CD14-positive monocyte (primary cell): ENCODE results near the gene SEPHS2. TPM values are rescaled to one million over a fixed set of nuclear protein-coding genes. Genes with fewer than 3 reads are reported as not detected.

ENCODE experiments used
- DNase-seq, 3 donors: peaks; one replicate each; pipeline ENCODE4 v3.0.0-alpha.2; 2011 to 2022
- H2AFZ ChIP-seq: 2 replicates; pipeline ENCODE4 v1.6.0; 2012; ENCODE audit warnings: mild to moderate bottlenecking, low read depth, low read length, inconsistent platforms; ENCODE audit not compliant: insufficient read depth, poor library complexity, severe bottlenecking
- H3K27ac ChIP-seq, 2 donors: 1 replicate in 1 of 2; 2 replicates in 1 of 2; pipeline ENCODE4 v1.5.1; 2012 to 2013; ENCODE audit warnings: low read length in 2 of 2, control low read depth in 1 of 2, inconsistent platforms in 1 of 2, low read depth in 1 of 2, mild to moderate bottlenecking in 1 of 2
- H3K27me3 ChIP-seq, 2 donors: one replicate each; pipeline versions ENCODE4 v1.6.0 to v1.6.1; 2011 to 2013; ENCODE audit warnings: low read length in 2 of 2; ENCODE audit not compliant: control insufficient read depth in 2 of 2, insufficient read depth in 2 of 2
- H3K36me3 ChIP-seq, 2 donors: replicated peaks in 1 of 2; 1 replicate in 1 of 2; 2 replicates in 1 of 2; pipeline versions ENCODE4 v1.5.1 to v1.6.1; 2012 to 2013; ENCODE audit warnings: low read length in 2 of 2, control low read depth in 1 of 2, inconsistent platforms in 1 of 2, mild to moderate bottlenecking in 1 of 2; ENCODE audit not compliant: insufficient read depth in 2 of 2, control insufficient read depth in 1 of 2
- H3K4me1 ChIP-seq, 2 donors: 1 replicate in 1 of 2; 2 replicates in 1 of 2; pipeline versions ENCODE4 v1.5.1 to v1.6.1; 2012 to 2013; ENCODE audit warnings: low read length in 2 of 2, control low read depth in 1 of 2, inconsistent platforms in 1 of 2, mild to moderate bottlenecking in 1 of 2, moderate library complexity in 1 of 2; ENCODE audit not compliant: insufficient read depth in 2 of 2, control insufficient read depth in 1 of 2
- H3K4me2 ChIP-seq: replicated peaks from 2 replicates; pipeline ENCODE3; 2012; ENCODE audit warnings: low read length, moderate library complexity, mild to moderate bottlenecking; ENCODE audit not compliant: poor library complexity, severe bottlenecking; ENCODE audit errors: extremely low read depth
- H3K4me3 ChIP-seq, 3 experiments: fragments of 200-600 bp in 1 of 3; sonication (generic) in 1 of 3; replicated peaks in 1 of 3; 1 replicate in 2 of 3; 2 replicates in 1 of 3; pipeline ENCODE4 v1.5.1; 2011 to 2013; ENCODE audit warnings: low read length in 3 of 3, mild to moderate bottlenecking in 3 of 3, control low read depth in 2 of 3, low read depth in 2 of 3, inconsistent platforms in 1 of 3, moderate library complexity in 1 of 3
- H3K79me2 ChIP-seq: 2 replicates; pipeline ENCODE4 v1.6.0; 2012; ENCODE audit warnings: mild to moderate bottlenecking, control low read depth, inconsistent platforms, low read length, moderate library complexity; ENCODE audit not compliant: insufficient read depth
- H3K9ac ChIP-seq: 2 replicates; pipeline ENCODE4 v1.6.0; 2017; ENCODE audit warnings: low read length, mild to moderate bottlenecking; ENCODE audit not compliant: insufficient read depth, poor library complexity, severe bottlenecking
- H3K9me3 ChIP-seq, 2 donors: replicated peaks in 1 of 2; 1 replicate in 1 of 2; 2 replicates in 1 of 2; pipeline versions ENCODE4 v1.5.1 to v1.6.1; 2012 to 2013; ENCODE audit warnings: low read length in 2 of 2, control low read depth in 1 of 2; ENCODE audit not compliant: control insufficient read depth in 1 of 2, insufficient read depth in 1 of 2
- H4K20me1 ChIP-seq: 2 replicates; pipeline ENCODE4 v1.6.0; 2012; ENCODE audit warnings: mild to moderate bottlenecking, low read length, control low read depth, moderate library complexity; ENCODE audit not compliant: insufficient read depth
- H3K27ac Mint-ChIP-seq, 7 donors: one replicate each; pipeline ENCODE4 v1.8.0; 2020; ENCODE audit warnings: mild to moderate bottlenecking in 7 of 7, mixed read lengths in 7 of 7, moderate library complexity in 6 of 7, inconsistent platforms in 2 of 7
- H3K27me3 Mint-ChIP-seq, 3 donors: one replicate each; pipeline ENCODE4 v1.8.0; 2021 to 2022; ENCODE audit warnings: low read depth in 3 of 3, mild to moderate bottlenecking in 3 of 3, mixed read lengths in 3 of 3, moderate library complexity in 3 of 3, inconsistent platforms in 1 of 3
- H3K36me3 Mint-ChIP-seq, 2 donors: one replicate each; pipeline ENCODE4 v1.8.0; 2020; ENCODE audit warnings: mixed read lengths in 2 of 2, inconsistent platforms in 1 of 2, mild to moderate bottlenecking in 1 of 2
- H3K4me1 Mint-ChIP-seq: one replicate; pipeline ENCODE4 v1.8.0; 2020; ENCODE audit warnings: mild to moderate bottlenecking, mixed read lengths
- H3K4me3 Mint-ChIP-seq, 2 donors: one replicate each; pipeline ENCODE4 v1.8.0; 2020; ENCODE audit warnings: mild to moderate bottlenecking in 2 of 2, mixed read lengths in 2 of 2, moderate library complexity in 1 of 2
- H3K9me3 Mint-ChIP-seq, 7 donors: one replicate each; pipeline ENCODE4 v1.8.0; 2020 to 2022; ENCODE audit warnings: mixed read lengths in 7 of 7, mild to moderate bottlenecking in 6 of 7, moderate library complexity in 6 of 7, inconsistent platforms in 2 of 7
- WGBS: methylation state at CpG from one replicate; pipeline ENCODE4 v1.1.5; 2013; ENCODE audit warnings: missing lambda C conversion rate; ENCODE audit not compliant: insufficient coverage; 5-methylcytosine and 5-hydroxymethylcytosine counted together
- intact Hi-C, 2 donors: fragments of 100-400 bp; cut with micrococcal nuclease; formaldehyde crosslinking; loops; one replicate each; pipeline versions ENCODE4 v1.15.0 to v1.15.1; 2023
- polyA plus RNA-seq, 3 donors: library from polyadenylated mRNA; depleted of rRNA in 1 of 3; unstranded in 2 of 3; stranded (reverse) in 1 of 3; fragments of 300-500 nt in 2 of 3; fragments of >200 nt in 1 of 3; fragmentation: Illumina TruSeq in 2 of 3; gene quantifications; 1 replicate in 2 of 3; 2 replicates in 1 of 3; pipeline ENCODE4 v1.2.3, GENCODE V29; 2012 to 2021
- TF ChIP-seq, protein P1 (sequence below): fragments of 200-600 bp; IDR thresholded peaks from one replicate; pipeline ENCODE4 v1.8.0; 2022; ENCODE audit warnings: antibody characterized with exemption, mild to moderate bottlenecking

Gene SEPHS2
- polyA plus RNA-seq, 3 donors = 12.8 to 56.4 (median 54.2) TPM

- no peak for DNase-seq
- no peaks in the 10 kb centered on the region for H3K9me3 Mint-ChIP-seq
- H4K20me1 ChIP-seq = peaks cover 98% of the 10 kb centered on the region
- no peak overlapping the region for H3K4me2 ChIP-seq
- H3K4me3 Mint-ChIP-seq = no peak overlapping the region
- WGBS = 100% methylated on average over 9 of the region's 11 CpGs
- H3K4me1 ChIP-seq = no peaks in the 10 kb centered on the region
- H3K9me3 ChIP-seq = no peaks in the 10 kb centered on the region
- peak overlapping the region in 2 of 7 donors; percentile 6 to 51 for H3K27ac Mint-ChIP-seq
- H3K36me3 ChIP-seq = peaks cover 94 to 97% of the 10 kb centered on the region in 2 donors
- no peak overlapping the region for H3K4me3 ChIP-seq
- H3K27ac ChIP-seq = no peak overlapping the region
- no peak overlapping the region for H3K9ac ChIP-seq
- peaks cover 26% of the 10 kb centered on the region for H3K79me2 ChIP-seq
- peaks cover 7% of the 10 kb centered on the region for H3K4me1 Mint-ChIP-seq
- intact Hi-C loops = no loop called here
- H3K27me3 Mint-ChIP-seq = peaks cover 0 to 2% (median 0%) of the 10 kb centered on the region in 3 donors
- no peak overlapping the region for H2AFZ ChIP-seq
- H3K36me3 Mint-ChIP-seq = peaks cover 69 to 96% of the 10 kb centered on the region in 2 donors
- no peaks in the 10 kb centered on the region for H3K27me3 ChIP-seq
- TF ChIP-seq, protein P1, sequence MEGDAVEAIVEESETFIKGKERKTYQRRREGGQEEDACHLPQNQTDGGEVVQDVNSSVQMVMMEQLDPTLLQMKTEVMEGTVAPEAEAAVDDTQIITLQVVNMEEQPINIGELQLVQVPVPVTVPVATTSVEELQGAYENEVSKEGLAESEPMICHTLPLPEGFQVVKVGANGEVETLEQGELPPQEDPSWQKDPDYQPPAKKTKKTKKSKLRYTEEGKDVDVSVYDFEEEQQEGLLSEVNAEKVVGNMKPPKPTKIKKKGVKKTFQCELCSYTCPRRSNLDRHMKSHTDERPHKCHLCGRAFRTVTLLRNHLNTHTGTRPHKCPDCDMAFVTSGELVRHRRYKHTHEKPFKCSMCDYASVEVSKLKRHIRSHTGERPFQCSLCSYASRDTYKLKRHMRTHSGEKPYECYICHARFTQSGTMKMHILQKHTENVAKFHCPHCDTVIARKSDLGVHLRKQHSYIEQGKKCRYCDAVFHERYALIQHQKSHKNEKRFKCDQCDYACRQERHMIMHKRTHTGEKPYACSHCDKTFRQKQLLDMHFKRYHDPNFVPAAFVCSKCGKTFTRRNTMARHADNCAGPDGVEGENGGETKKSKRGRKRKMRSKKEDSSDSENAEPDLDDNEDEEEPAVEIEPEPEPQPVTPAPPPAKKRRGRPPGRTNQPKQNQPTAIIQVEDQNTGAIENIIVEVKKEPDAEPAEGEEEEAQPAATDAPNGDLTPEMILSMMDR = no peak
Measured at GRCh38 chr16:30493941-30494488, 48.3 kb upstream of the SEPHS2 start.

- no peak overlapping the region for H3K4me3 ChIP-seq
- peaks cover 31% of the 10 kb centered on the region for H3K79me2 ChIP-seq
- H3K4me2 ChIP-seq = no peak overlapping the region
- Mint-ChIP-seq H3K4me1 (peaks cover 11% of the 10 kb centered on the region), H3K27me3 (peaks cover 0 to 2% (median 0%) of the 10 kb centered on the region in 3 donors), H3K9me3 (no peaks in the 10 kb centered on the region), H3K4me3 (no peak overlapping the region), H3K27ac (peak overlapping the region; percentile 24 to 79 (median 44)), H3K36me3 (peaks cover 74 to 95% of the 10 kb centered on the region in 2 donors)
- TF ChIP-seq, protein P1 = no peak
- no peak for DNase-seq
- no peaks in the 10 kb centered on the region for H3K4me1 ChIP-seq
- peaks cover 95 to 97% of the 10 kb centered on the region in 2 donors for H3K36me3 ChIP-seq
- no peak overlapping the region for H3K9ac ChIP-seq
- 10% methylated on average over 2 of the region's 6 CpGs for WGBS
- H3K9me3 ChIP-seq = no peaks in the 10 kb centered on the region
- intact Hi-C loops = no loop called here
- H4K20me1 ChIP-seq = peaks cover 98% of the 10 kb centered on the region
- no peaks in the 10 kb centered on the region for H3K27me3 ChIP-seq
- peak overlapping the region in 1 of 2 donors; percentile 50 for H3K27ac ChIP-seq
- H2AFZ ChIP-seq = no peak overlapping the region
Measured at GRCh38 chr16:30491744-30492308, 46.2 kb upstream of the SEPHS2 start.
